LNCAP (cell line): Measurements from ENCODE around the gene SLC27A1.

Experiments used
- CTCF ChIP-seq: fragments of 450-650 bp; IDR thresholded peaks from 2 replicates; pipeline ENCODE4 v1.5.1; 2017; ENCODE audit warnings: mild to moderate bottlenecking

The SLC27A1 gene

GRCh38 chr19:17554968-17555479 is 84.7 kb downstream of the SLC27A1 start:
- TF ChIP-seq CTCF: no peak

- no peak for TF ChIP-seq CTCF
These were observed 85.2 kb downstream of the SLC27A1 start, which contains the start of gene COLGALT1 for GRCh38 chr19:17555480-17555928. Gene COLGALT1 (plus strand): TSS chr19:17555649. CDS start chr19:17555714, 65 bp downstream.
